HG03159 (cell line): ENCODE measurements around the gene CARD11.

Source experiments
- ATAC-seq: cut with Tn5 transposase; IDR thresholded peaks from one replicate; pipeline ENCODE4 v1.9.1; 2021; ENCODE audit warnings: mild to moderate bottlenecking, moderate library complexity; ENCODE audit not compliant: unreplicated experiment

CARD11 gene

GRCh38 chr7:2856388-2857169 lies 187.1 kb downstream of the CARD11 start:
- no peak for ATAC-seq
